Measurements from ENCODE around the gene LARGE1. TPM values are rescaled to one million over a fixed set of nuclear protein-coding genes. Genes with fewer than 3 reads are reported as not detected.

LARGE1 gene
- total RNA-seq, 1 experiment from 2014 or later: 5.2 TPM

- no peaks in the 10 kb centered on the region for H3K36me3 Mint-ChIP-seq (ENCODE audit: insufficient read depth, unreplicated experiment)
- ChIA-PET POLR2A (no interaction called here), CTCF (no interaction called here)
- H3K27me3 Mint-ChIP-seq (ENCODE audit: insufficient read depth, unreplicated experiment): no peaks in the 10 kb centered on the region
- TF ChIP-seq, protein P1, sequence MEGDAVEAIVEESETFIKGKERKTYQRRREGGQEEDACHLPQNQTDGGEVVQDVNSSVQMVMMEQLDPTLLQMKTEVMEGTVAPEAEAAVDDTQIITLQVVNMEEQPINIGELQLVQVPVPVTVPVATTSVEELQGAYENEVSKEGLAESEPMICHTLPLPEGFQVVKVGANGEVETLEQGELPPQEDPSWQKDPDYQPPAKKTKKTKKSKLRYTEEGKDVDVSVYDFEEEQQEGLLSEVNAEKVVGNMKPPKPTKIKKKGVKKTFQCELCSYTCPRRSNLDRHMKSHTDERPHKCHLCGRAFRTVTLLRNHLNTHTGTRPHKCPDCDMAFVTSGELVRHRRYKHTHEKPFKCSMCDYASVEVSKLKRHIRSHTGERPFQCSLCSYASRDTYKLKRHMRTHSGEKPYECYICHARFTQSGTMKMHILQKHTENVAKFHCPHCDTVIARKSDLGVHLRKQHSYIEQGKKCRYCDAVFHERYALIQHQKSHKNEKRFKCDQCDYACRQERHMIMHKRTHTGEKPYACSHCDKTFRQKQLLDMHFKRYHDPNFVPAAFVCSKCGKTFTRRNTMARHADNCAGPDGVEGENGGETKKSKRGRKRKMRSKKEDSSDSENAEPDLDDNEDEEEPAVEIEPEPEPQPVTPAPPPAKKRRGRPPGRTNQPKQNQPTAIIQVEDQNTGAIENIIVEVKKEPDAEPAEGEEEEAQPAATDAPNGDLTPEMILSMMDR (IDR thresholded peaks at IDR 0.05; ENCODE audit: unreplicated experiment): no peak
- H3K27ac Mint-ChIP-seq (ENCODE audit: low read depth, unreplicated experiment): no peak overlapping the region
- no peak for DNase-seq (ENCODE audit: unreplicated experiment)
- no peaks in the 10 kb centered on the region for H3K4me1 Mint-ChIP-seq (ENCODE audit: insufficient read depth, unreplicated experiment)
- BruUV-seq (replicated peaks): no TSS peak
- H3K4me3 Mint-ChIP-seq (ENCODE audit: unreplicated experiment): no peak overlapping the region
- no peaks in the 10 kb centered on the region for H3K9me3 Mint-ChIP-seq (ENCODE audit: unreplicated experiment)
- intact Hi-C loops (cut with micrococcal nuclease): no loop called here
Observed at GRCh38 chr22:33573479-33573878, 346.8 kb downstream of the LARGE1 start.

DNA sequence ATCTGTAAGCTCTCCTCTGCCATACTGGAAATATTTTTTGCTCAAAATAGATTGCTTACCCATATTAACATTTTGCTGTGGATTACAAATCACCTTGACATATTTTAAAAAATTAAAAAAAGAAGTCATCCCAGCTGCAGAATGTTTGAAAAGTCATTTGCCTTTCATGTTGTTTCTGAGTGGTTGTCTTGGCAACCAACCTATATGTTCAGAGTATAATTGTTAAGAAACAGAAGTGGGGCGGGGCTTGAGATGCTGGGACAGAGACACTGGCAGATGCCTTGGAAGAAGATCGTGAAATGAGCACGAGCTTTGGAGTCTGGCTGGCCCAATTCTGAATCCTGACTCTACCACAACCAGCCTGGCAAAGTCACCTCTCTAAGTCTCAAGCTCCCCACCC, 348.2 kb downstream of the LARGE1 start:
- Mint-ChIP-seq H3K4me1 (ENCODE audit: insufficient read depth, unreplicated experiment) (no peaks in the 10 kb centered on the region), H3K36me3 (ENCODE audit: insufficient read depth, unreplicated experiment) (no peaks in the 10 kb centered on the region), H3K27ac (ENCODE audit: low read depth, unreplicated experiment) (no peak overlapping the region), H3K27me3 (ENCODE audit: insufficient read depth, unreplicated experiment) (no peaks in the 10 kb centered on the region), H3K4me3 (ENCODE audit: unreplicated experiment) (no peak overlapping the region), H3K9me3 (ENCODE audit: unreplicated experiment) (no peaks in the 10 kb centered on the region)
- TF ChIP-seq, protein P1 (IDR thresholded peaks at IDR 0.05; ENCODE audit: unreplicated experiment): no peak
- POLR2A ChIA-PET: no interaction called here
- intact Hi-C loops (cut with micrococcal nuclease): no loop called here
- BruUV-seq (replicated peaks): no TSS peak
- no peak for DNase-seq (ENCODE audit: unreplicated experiment)
- CTCF ChIA-PET: interaction anchor here (0.7 to 1.1 kb wide), 2 partner anchors 39 to 57 kb away, joined by 3 read pairs; no protein-coding TSS in a partner anchor

DNA sequence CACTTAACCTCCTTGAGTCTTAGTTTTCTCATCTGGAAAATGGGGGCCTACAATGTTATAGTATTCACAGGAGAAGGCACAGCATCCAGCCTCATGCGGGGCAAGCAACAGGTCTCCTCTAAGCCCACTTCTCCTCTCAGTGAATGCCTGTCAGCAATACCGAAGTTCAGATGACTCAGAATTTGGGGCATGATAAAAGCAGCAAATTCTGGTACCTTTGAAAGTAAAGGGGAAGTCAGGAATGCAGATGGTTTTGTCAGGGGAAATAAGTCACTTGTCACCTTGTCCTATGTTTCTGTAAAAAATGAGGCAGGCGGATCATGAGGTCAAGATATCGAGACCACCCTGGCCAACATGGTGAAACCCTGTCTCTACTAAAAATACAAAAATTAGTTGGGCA, 350.2 kb downstream of the LARGE1 start:
- no peak for DNase-seq (ENCODE audit: unreplicated experiment)
- H3K27me3 Mint-ChIP-seq (ENCODE audit: insufficient read depth, unreplicated experiment): no peaks in the 10 kb centered on the region
- H3K9me3 Mint-ChIP-seq (ENCODE audit: unreplicated experiment): peaks cover 5% of the 10 kb centered on the region
- TF ChIP-seq, protein P1 (IDR thresholded peaks at IDR 0.05; ENCODE audit: unreplicated experiment): no peak
- no peaks in the 10 kb centered on the region for H3K4me1 Mint-ChIP-seq (ENCODE audit: insufficient read depth, unreplicated experiment)
- ChIA-PET CTCF (interaction anchor here (0.6 to 1.0 kb wide), 4 partner anchors 10 to 269 kb away, joined by 3 to 6 read pairs (median 3); no protein-coding TSS in a partner anchor), POLR2A (no interaction called here)
- no peak overlapping the region for H3K4me3 Mint-ChIP-seq (ENCODE audit: unreplicated experiment)
- intact Hi-C loops (cut with micrococcal nuclease): no loop called here
- no TSS peak for BruUV-seq (replicated peaks)
- no peak overlapping the region for H3K27ac Mint-ChIP-seq (ENCODE audit: low read depth, unreplicated experiment)
- no peaks in the 10 kb centered on the region for H3K36me3 Mint-ChIP-seq (ENCODE audit: insufficient read depth, unreplicated experiment)

DNA sequence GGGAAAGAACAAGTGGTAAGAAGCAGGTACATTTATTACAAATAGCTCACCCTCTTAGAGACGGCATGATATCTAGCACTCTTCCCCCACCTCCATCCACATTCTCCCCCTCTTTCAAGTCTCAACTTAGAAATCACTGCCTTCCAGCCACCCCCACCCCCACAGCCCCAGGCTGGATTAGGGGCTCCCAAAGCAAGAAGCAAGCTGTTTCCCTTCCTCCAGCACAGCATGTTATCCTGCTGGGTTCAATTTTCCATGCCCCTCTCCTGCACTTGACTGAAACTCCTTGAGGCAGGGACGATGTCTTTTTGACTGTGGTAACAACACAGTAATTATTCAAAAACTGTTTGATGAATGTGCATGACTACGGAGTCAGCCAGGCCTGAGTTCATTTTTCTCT, 350.7 kb downstream of the LARGE1 start:
- Mint-ChIP-seq H3K4me3 (ENCODE audit: unreplicated experiment) (no peak overlapping the region), H3K9me3 (ENCODE audit: unreplicated experiment) (peaks cover 5% of the 10 kb centered on the region), H3K4me1 (ENCODE audit: insufficient read depth, unreplicated experiment) (no peaks in the 10 kb centered on the region), H3K27ac (ENCODE audit: low read depth, unreplicated experiment) (no peak overlapping the region), H3K36me3 (ENCODE audit: insufficient read depth, unreplicated experiment) (no peaks in the 10 kb centered on the region), H3K27me3 (ENCODE audit: insufficient read depth, unreplicated experiment) (no peaks in the 10 kb centered on the region)
- no peak for DNase-seq (ENCODE audit: unreplicated experiment)
- intact Hi-C loops (cut with micrococcal nuclease): no loop called here
- TF ChIP-seq, protein P1 (IDR thresholded peaks at IDR 0.05; ENCODE audit: unreplicated experiment): no peak
- POLR2A ChIA-PET: no interaction called here
- no TSS peak for BruUV-seq (replicated peaks)
- CTCF ChIA-PET: interaction anchor here (0.7 to 1.0 kb wide), 3 partner anchors 10 to 268 kb away, joined by 3 read pairs; no protein-coding TSS in a partner anchor

Data from MCF 10A (cell line).